Gastroesophageal sphincter (tissue), 4 donors: ENCODE measurements around the gene RIPK3. TPM values are rescaled to one million over a fixed set of nuclear protein-coding genes. Genes with fewer than 3 reads are reported as not detected.

Source experiments
- ATAC-seq: fragments of 150-250 bp; one replicate; pipeline ENCODE4 v1.9.1; 2016; ENCODE audit warnings: mild to moderate bottlenecking, moderate library complexity
- H3K27ac ChIP-seq, 4 donors: fragments of 200-600 bp; sonication (generic) in 3 of 4; 1 replicate in 3 of 4; 2 replicates in 1 of 4; pipeline ENCODE4 v1.5.1; 2016 to 2019
- H3K27me3 ChIP-seq: fragments of 200-600 bp; sonication (generic); one replicate; pipeline ENCODE4 v1.5.1; 2019
- H3K36me3 ChIP-seq, 2 donors: fragments of 200-600 bp; sonication (generic); one replicate each; pipeline ENCODE4 v1.5.1; 2019; ENCODE audit warnings: control low read depth in 1 of 2
- H3K4me1 ChIP-seq, 3 donors: fragments of 200-600 bp; sonication (generic); 1 replicate in 2 of 3; 2 replicates in 1 of 3; pipeline ENCODE4 v1.5.1; 2016 to 2019; ENCODE audit warnings: control low read depth in 2 of 3
- H3K4me3 ChIP-seq, 2 donors: fragments of 200-600 bp; sonication (generic); one replicate each; pipeline ENCODE4 v1.5.1; 2019; ENCODE audit warnings: mild to moderate bottlenecking in 1 of 2, moderate library complexity in 1 of 2
- H3K9me3 ChIP-seq, 3 donors: fragments of 200-600 bp; sonication (generic); one replicate each; pipeline ENCODE4 v1.5.1; 2017 to 2019; ENCODE audit warnings: control low read depth in 2 of 3
- EP300 ChIP-seq: sonication (generic); formaldehyde crosslinking; IDR thresholded peaks from one replicate; pipeline ENCODE4 v1.6.1; 2017; ENCODE audit warnings: antibody characterized with exemption, mild to moderate bottlenecking
- POLR2A ChIP-seq, 2 donors: fragments of 450-650 bp; IDR thresholded peaks; one replicate each; pipeline ENCODE4 v1.6.1; 2017; ENCODE audit warnings: antibody characterized with exemption in 2 of 2, mild to moderate bottlenecking in 2 of 2, moderate library complexity in 1 of 2
- POLR2AphosphoS5 ChIP-seq: sonication (generic); formaldehyde crosslinking; IDR thresholded peaks from one replicate; pipeline ENCODE4 v1.6.1; 2017; ENCODE audit warnings: antibody characterized with exemption
- WGBS, 2 donors: methylation state at CpG; one replicate each; pipeline ENCODE4 v1.1.5; 2018; ENCODE audit warnings: low coverage in 1 of 2; 5-methylcytosine and 5-hydroxymethylcytosine counted together
- total RNA-seq, 4 donors: library from RNA; depleted of rRNA; stranded (reverse); fragments of >200 nt; gene quantifications; one replicate each; pipeline ENCODE4 v1.1.0, GENCODE V29; 2016
- TF ChIP-seq, protein P1 (sequence below), 4 experiments: fragments of 200-600 bp in 2 of 4; fragments of 450-650 bp in 2 of 4; sonication (generic) in 1 of 4; IDR thresholded peaks; one replicate each; pipeline ENCODE4 v1.5.1; 2017 to 2019; ENCODE audit warnings: antibody characterized with exemption in 4 of 4, mild to moderate bottlenecking in 2 of 4, moderate library complexity in 2 of 4

The RIPK3 gene
- total RNA-seq, 4 donors from 2014 or later: 3.1 to 8.9 (median 3.9) TPM

DNA sequence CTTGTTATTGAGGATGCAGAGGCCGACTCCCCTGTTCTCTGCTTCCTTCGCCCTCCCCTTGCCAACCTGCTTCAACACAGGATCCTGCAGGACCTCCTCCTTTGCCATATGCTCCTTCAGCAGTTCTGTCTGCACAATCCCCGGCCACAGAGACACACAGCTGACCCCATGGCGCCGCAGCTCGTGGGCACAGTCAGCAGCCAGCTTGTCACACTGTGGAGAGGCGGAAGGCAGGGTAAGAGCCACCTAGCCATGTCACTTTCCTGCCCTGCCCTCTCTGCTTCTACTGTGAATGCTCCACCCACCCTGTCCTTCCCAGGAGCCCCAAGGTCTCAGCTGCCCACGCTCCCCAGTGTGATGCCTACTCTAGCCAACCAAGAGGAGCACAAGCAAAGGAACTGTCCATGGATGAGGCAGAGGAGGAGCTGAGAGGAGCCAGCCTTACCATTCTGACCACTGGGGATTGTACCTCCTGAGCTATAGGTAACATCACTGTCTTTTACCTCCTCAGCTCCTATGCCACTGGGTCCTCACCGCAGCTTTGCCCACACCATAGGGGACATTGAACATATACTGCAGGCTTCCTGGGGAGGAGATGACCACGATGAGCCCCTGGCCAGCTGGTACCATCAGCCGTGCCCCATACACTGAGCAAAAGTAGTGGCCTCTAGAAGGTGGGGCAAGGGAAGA lies 47.5 kb downstream of the RIPK3 start:
- no peaks in the 10 kb centered on the region for H3K9me3 ChIP-seq
- TF ChIP-seq POLR2AphosphoS5: no peak
- TF ChIP-seq, protein P1, sequence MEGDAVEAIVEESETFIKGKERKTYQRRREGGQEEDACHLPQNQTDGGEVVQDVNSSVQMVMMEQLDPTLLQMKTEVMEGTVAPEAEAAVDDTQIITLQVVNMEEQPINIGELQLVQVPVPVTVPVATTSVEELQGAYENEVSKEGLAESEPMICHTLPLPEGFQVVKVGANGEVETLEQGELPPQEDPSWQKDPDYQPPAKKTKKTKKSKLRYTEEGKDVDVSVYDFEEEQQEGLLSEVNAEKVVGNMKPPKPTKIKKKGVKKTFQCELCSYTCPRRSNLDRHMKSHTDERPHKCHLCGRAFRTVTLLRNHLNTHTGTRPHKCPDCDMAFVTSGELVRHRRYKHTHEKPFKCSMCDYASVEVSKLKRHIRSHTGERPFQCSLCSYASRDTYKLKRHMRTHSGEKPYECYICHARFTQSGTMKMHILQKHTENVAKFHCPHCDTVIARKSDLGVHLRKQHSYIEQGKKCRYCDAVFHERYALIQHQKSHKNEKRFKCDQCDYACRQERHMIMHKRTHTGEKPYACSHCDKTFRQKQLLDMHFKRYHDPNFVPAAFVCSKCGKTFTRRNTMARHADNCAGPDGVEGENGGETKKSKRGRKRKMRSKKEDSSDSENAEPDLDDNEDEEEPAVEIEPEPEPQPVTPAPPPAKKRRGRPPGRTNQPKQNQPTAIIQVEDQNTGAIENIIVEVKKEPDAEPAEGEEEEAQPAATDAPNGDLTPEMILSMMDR (IDR thresholded peaks at IDR 0.05): no peak
- TF ChIP-seq EP300: no peak
- TF ChIP-seq POLR2A (IDR thresholded peaks at IDR 0.05): no peak
- no peaks in the 10 kb centered on the region for H3K27me3 ChIP-seq
- H3K4me3 ChIP-seq: no peak overlapping the region
- peaks cover 0 to 10% (median 0%) of the 10 kb centered on the region in 3 donors for H3K4me1 ChIP-seq
- WGBS, 2 donors: 90 to 100% methylated on average over 1 to 2 of the region's 11 CpGs
- no peak for ATAC-seq
- no peak overlapping the region for H3K27ac ChIP-seq
- peaks cover 0 to 64% of the 10 kb centered on the region in 2 donors for H3K36me3 ChIP-seq

DNA sequence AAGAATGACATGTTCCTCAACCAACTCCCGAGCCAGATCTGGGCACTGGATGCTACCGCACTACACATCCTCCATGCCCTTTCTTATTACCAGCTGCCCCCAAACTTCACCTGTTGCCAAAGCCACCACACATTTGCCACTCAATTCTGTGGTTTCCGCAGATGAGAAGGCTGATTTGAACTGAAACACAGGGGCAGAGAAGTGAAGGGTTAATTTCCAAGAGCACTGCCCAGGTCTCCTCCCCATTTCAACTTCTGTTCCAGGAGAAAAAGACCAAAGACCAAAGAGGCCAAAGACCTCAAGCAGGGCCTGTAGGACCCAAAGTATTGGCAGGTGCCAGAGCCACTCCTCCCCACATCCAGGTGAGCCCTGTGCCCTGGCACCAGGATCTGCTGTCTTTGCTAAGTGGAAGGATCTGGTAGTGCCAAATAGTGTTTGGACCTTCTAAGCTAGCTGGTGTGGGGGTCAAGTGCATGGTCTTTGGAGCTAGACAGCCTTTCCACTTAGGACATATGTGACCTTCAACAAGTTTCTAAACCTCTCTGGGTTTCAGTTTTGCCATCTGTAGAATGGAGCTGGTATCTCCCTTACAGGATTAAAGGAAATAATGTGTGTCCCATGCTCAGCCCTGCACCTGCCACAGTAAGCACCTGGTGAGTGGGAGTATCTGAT lies 48.2 kb downstream of the RIPK3 start:
- H3K9me3 ChIP-seq: no peaks in the 10 kb centered on the region
- 100% methylated on average over 1 of the region's 3 CpGs for WGBS, 2 donors
- H3K27me3 ChIP-seq: no peaks in the 10 kb centered on the region
- peaks cover 0 to 4% (median 0%) of the 10 kb centered on the region in 3 donors for H3K4me1 ChIP-seq
- H3K36me3 ChIP-seq: peaks cover 0 to 64% of the 10 kb centered on the region in 2 donors
- H3K4me3 ChIP-seq: no peak overlapping the region
- no peak for TF ChIP-seq POLR2AphosphoS5
- no peak for TF ChIP-seq EP300
- no peak for TF ChIP-seq POLR2A (IDR thresholded peaks at IDR 0.05)
- TF ChIP-seq, protein P1 (IDR thresholded peaks at IDR 0.05): no peak
- no peak for ATAC-seq
- no peak overlapping the region for H3K27ac ChIP-seq

DNA sequence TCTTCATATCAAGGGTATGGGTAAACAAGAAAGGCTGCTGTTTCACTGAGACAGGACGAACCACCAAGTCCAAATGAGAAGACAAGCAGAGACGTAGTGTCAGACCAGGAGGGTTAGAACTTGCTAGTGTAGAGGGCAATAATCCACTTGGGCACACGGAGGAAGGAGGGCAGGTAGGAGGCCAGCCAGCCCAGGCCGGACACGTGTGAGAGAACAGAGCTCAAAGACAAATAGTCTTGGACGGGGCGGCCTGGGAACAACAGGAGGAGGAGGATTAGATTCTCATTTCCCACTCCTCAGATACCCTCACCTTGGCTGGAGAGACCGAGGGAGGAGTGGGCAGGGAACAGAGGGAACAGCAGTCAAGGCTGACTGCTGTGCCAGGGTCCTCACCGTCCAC lies 49.0 kb downstream of the RIPK3 start:
- no peaks in the 10 kb centered on the region for H3K27me3 ChIP-seq
- H3K9me3 ChIP-seq: no peaks in the 10 kb centered on the region
- H3K36me3 ChIP-seq: peaks cover 0 to 57% of the 10 kb centered on the region in 2 donors
- ATAC-seq: no peak
- H3K27ac ChIP-seq: no peak overlapping the region
- no peak overlapping the region for H3K4me3 ChIP-seq
- no peaks in the 10 kb centered on the region for H3K4me1 ChIP-seq
- WGBS, 2 donors: 54 to 73% methylated on average over 6 to 9 of the region's 9 CpGs
- TF ChIP-seq POLR2AphosphoS5: no peak
- TF ChIP-seq, protein P1 (IDR thresholded peaks at IDR 0.05): no peak
- no peak for TF ChIP-seq POLR2A (IDR thresholded peaks at IDR 0.05)

DNA sequence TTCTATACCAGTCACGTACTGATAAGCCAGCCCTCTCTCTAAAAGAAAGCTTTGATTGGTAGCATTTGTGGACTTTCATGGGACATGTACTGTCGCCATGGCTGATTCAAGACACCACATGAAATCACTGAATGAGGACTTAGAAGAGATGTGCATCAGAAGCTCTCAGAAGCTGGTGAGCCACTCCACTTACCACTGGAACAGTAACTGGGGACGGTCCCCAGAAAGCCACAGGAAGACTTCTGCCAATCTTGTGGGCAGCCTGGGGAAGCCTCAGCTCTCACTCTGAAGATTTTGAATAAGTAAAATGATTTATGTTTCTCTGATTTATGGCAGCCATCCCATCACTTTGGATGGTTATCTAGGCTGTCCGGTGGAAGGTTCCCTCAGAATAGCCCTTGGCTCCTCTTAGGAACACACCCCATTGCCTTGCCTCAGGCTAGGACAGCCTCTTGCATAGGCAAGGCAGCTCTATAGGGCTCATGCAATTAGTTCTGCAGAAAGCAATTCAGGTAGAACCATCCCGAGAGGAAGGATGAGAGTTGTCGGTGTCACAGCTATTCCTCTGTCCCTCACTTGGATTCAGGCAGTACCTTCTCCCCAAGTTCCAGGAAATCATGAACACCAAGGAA lies 50.0 kb downstream of the RIPK3 start:
- no peak overlapping the region for H3K4me3 ChIP-seq
- ATAC-seq: no peak
- no peak overlapping the region for H3K27ac ChIP-seq
- no peaks in the 10 kb centered on the region for H3K4me1 ChIP-seq
- H3K27me3 ChIP-seq: no peaks in the 10 kb centered on the region
- TF ChIP-seq EP300 (no peak), POLR2AphosphoS5 (no peak), POLR2A (IDR thresholded peaks at IDR 0.05) (no peak)
- TF ChIP-seq, protein P1 (IDR thresholded peaks at IDR 0.05): no peak
- peaks cover 0 to 48% of the 10 kb centered on the region in 2 donors for H3K36me3 ChIP-seq
- WGBS, 2 donors: 87 to 91% methylated on average over 4 of the region's 6 CpGs
- H3K9me3 ChIP-seq: no peaks in the 10 kb centered on the region
